Kidney (tissue), 14 donors: ENCODE results near the gene TCEA3. TPM values are rescaled to one million over a fixed set of nuclear protein-coding genes. Genes with fewer than 3 reads are reported as not detected.

Experiments
- DNase-seq, 5 donors: peaks; one replicate each; pipeline ENCODE4 v3.0.0-alpha.2; 2013 to 2020
- FAIRE-seq: peaks from 2 replicates; lab custom pipeline; 2012; peaks lifted over from hg19 to GRCh38; lab: Jason Lieb, UNC
- H3K27ac ChIP-seq, 2 donors: one replicate each; pipeline ENCODE4 v1.7.0; 2013; ENCODE audit warnings: low read depth in 2 of 2, low read length in 2 of 2, inconsistent platforms in 1 of 2
- H3K27me3 ChIP-seq: one replicate; pipeline ENCODE4 v1.7.1; 2013; ENCODE audit warnings: low read length, inconsistent platforms; ENCODE audit not compliant: control insufficient read depth, insufficient read depth
- H3K36me3 ChIP-seq, 3 donors: one replicate each; pipeline versions ENCODE4 v1.7.0 to v1.7.1; 2013; ENCODE audit warnings: low read length in 3 of 3, control low read depth in 1 of 3, inconsistent platforms in 1 of 3; ENCODE audit not compliant: insufficient read depth in 3 of 3, control insufficient read depth in 2 of 3
- H3K4me1 ChIP-seq, 3 donors: one replicate each; pipeline versions ENCODE4 v1.7.0 to v1.7.1; 2013; ENCODE audit warnings: low read length in 3 of 3, inconsistent platforms in 1 of 3, low read depth in 1 of 3; ENCODE audit not compliant: control insufficient read depth in 2 of 3, insufficient read depth in 2 of 3
- H3K4me3 ChIP-seq, 3 donors: one replicate each; pipeline versions ENCODE4 v1.7.0 to v1.8.1; 2013; ENCODE audit warnings: low read length in 3 of 3, control low read depth in 1 of 3, inconsistent platforms in 1 of 3
- H3K9ac ChIP-seq, 3 donors: one replicate each; pipeline versions ENCODE4 v1.7.0 to v1.7.1; 2013; ENCODE audit warnings: low read length in 3 of 3, control low read depth in 1 of 3, inconsistent platforms in 1 of 3
- H3K9me3 ChIP-seq, 3 donors: one replicate each; pipeline versions ENCODE4 v1.7.0 to v1.7.1; 2013; ENCODE audit warnings: low read length in 3 of 3, control low read depth in 1 of 3, inconsistent platforms in 1 of 3; ENCODE audit not compliant: control insufficient read depth in 2 of 3, insufficient read depth in 1 of 3
- intact Hi-C: fragments of 100-400 bp; cut with DNase I; formaldehyde crosslinking; loops from one replicate; pipeline ENCODE4 v1.11.1; 2022
- polyA plus RNA-seq: library from polyadenylated mRNA; stranded (reverse); fragments of 350-450 nt; fragmentation: Illumina TruSeq; extraction: RNeasy Lipid Tissue Mini Kit (QIAGEN cat#74804); gene quantifications from one replicate; pipeline ENCODE4 v1.2.3, GENCODE V29; 2014; ENCODE audit warnings: low read depth, low replicate concordance; ENCODE audit not compliant: insufficient read depth
- total RNA-seq: library from RNA; stranded (reverse); fragmentation: NEBNext Ultra II Directional; extraction: Animal tissue kit (Norgen Biotek cat#: 25700); gene quantifications from one replicate; pipeline ENCODE4 v1.2.1, GENCODE V29; 2021
- TF ChIP-seq, protein P1 (sequence below): IDR thresholded peaks from 3 replicates; pipeline ENCODE4 v1.5.1; 2012; ENCODE audit warnings: mild to moderate bottlenecking, moderate library complexity, borderline replicate concordance; ENCODE audit not compliant: insufficient read depth; ENCODE audit errors: extremely low read depth
- donor health status: control.
- donor health status: control.
- donor health status: control.
- donor health status: control.
- donor health status: control.
- donor health status: DM: yes; HTN: yes; CAD: no.
- donor health status: Normal renal cell carcinoma (clear cell type).

TCEA3 gene
- total and polyA plus RNA-seq, 2 donors from 2014 or later = 46.3 to 93.2 TPM

DNA sequence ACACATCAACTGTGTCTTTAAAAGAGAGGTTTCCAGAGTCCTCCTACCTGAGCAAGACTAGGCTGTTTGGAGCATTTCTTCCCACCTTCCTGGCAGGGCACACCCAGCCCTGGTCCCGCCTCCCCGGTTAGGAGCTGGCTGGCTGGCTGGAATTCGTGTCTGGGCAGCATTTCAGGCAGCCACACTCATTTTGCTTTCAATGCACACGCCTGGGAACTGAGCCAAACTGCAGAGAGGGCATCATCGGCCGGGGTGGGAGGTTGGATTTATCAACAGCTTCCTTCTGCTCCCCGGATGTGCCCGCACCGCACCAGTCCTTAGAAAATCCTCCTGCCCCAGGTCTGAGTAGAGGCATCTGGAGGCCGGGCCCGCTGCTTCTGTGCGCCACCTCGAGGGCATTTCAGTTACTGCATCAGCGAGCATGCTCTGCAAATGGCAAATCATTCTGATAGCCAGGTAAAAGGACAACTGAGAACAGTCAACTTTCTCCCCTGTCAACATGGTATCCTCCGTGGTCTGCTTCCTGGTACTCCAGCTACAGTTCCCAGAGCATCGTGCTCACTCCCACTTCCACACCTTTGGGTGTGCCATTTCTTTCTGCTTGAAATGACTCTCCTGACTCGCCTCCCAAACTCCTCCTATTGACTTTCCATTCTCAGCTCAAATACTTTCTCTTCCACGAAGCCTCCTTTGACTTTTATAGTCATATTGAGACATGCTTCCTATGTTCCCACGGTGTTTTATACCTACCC, 20.6 kb downstream of the TCEA3 start:
- DNase-seq (peak; percentile 90 to 95 (median 91)), FAIRE-seq (peak; percentile 82)
- Histone ChIP-seq H3K4me3 (peak overlapping the region in 1 of 3 donors; percentile 13), H3K36me3 (peaks cover 0 to 19% (median 13%) of the 10 kb centered on the region in 3 donors), H3K27ac (peak overlapping the region; percentile 9 to 68), H3K9me3 (no peaks in the 10 kb centered on the region), H3K27me3 (no peaks in the 10 kb centered on the region), H3K9ac (peak overlapping the region in 1 of 3 donors; percentile 28), H3K4me1 (peaks cover 0 to 18% (median 11%) of the 10 kb centered on the region in 3 donors)
- TF ChIP-seq, protein P1, sequence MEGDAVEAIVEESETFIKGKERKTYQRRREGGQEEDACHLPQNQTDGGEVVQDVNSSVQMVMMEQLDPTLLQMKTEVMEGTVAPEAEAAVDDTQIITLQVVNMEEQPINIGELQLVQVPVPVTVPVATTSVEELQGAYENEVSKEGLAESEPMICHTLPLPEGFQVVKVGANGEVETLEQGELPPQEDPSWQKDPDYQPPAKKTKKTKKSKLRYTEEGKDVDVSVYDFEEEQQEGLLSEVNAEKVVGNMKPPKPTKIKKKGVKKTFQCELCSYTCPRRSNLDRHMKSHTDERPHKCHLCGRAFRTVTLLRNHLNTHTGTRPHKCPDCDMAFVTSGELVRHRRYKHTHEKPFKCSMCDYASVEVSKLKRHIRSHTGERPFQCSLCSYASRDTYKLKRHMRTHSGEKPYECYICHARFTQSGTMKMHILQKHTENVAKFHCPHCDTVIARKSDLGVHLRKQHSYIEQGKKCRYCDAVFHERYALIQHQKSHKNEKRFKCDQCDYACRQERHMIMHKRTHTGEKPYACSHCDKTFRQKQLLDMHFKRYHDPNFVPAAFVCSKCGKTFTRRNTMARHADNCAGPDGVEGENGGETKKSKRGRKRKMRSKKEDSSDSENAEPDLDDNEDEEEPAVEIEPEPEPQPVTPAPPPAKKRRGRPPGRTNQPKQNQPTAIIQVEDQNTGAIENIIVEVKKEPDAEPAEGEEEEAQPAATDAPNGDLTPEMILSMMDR = peak; percentile 98
- intact Hi-C loops = no loop called here

GRCh38 chr1:23403355-23403734, 21.2 kb downstream of the TCEA3 start:
- Histone ChIP-seq H3K4me1 (peaks cover 0 to 18% (median 11%) of the 10 kb centered on the region in 3 donors), H3K27ac (peak overlapping the region; percentile 9 to 68), H3K9ac (peak overlapping the region in 1 of 3 donors; percentile 28), H3K9me3 (no peaks in the 10 kb centered on the region), H3K36me3 (peaks cover 0 to 19% (median 9%) of the 10 kb centered on the region in 3 donors), H3K4me3 (peak overlapping the region in 1 of 3 donors; percentile 13), H3K27me3 (no peaks in the 10 kb centered on the region)
- TF ChIP-seq, protein P1 = no peak
- DNase-seq (no peak), FAIRE-seq (no peak)
- intact Hi-C loops = no loop called here

DNA sequence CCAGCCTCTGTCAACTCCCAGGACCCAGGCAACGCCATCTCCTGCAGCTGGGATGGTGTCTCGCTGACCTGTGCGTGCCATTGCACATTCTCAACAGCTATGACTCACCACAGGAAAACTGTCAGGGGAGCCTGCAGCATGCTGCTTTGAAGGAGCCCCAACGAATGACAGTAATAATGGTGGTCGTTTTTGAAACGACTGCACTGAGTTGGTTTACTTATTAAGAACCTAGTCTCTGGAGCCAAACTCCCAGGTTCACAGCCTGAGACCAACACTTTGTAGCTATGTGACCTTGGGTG, 21.6 kb downstream of the TCEA3 start:
- H3K9me3 ChIP-seq = no peaks in the 10 kb centered on the region
- peak overlapping the region in 1 of 2 donors; percentile 68 for H3K27ac ChIP-seq
- peak overlapping the region in 1 of 3 donors; percentile 28 for H3K9ac ChIP-seq
- FAIRE-seq = no peak
- intact Hi-C loops = no loop called here
- TF ChIP-seq, protein P1 = no peak
- H3K4me3 ChIP-seq = no peak overlapping the region
- H3K27me3 ChIP-seq = no peaks in the 10 kb centered on the region
- DNase-seq = no peak
- peaks cover 0 to 18% (median 11%) of the 10 kb centered on the region in 3 donors for H3K4me1 ChIP-seq
- peaks cover 0 to 19% (median 7%) of the 10 kb centered on the region in 3 donors for H3K36me3 ChIP-seq
